Astrocyte of the cerebellum (primary cell): ENCODE results near the gene PRKN.

Experiments
- DNase-seq: peaks from one replicate; pipeline ENCODE4 v3.0.0-alpha.2; 2011; ENCODE audit warnings: low read depth
- H3K4me3 ChIP-seq: 2 replicates; pipeline ENCODE4 v1.5.1; 2011; ENCODE audit warnings: mild to moderate bottlenecking, low read depth, low read length, moderate library complexity
- CTCF ChIP-seq: IDR thresholded peaks from 2 replicates; pipeline ENCODE4 v1.5.1; 2012; ENCODE audit warnings: low read length, low read depth, moderate library complexity, mild to moderate bottlenecking; ENCODE audit errors: missing control alignments
- in situ Hi-C: cut with HindIII; loops from 2 replicates; pipeline ENCODE4 v1.10.0; 2017; ENCODE audit warnings: low sequenced_read_pairs

The PRKN gene

DNA sequence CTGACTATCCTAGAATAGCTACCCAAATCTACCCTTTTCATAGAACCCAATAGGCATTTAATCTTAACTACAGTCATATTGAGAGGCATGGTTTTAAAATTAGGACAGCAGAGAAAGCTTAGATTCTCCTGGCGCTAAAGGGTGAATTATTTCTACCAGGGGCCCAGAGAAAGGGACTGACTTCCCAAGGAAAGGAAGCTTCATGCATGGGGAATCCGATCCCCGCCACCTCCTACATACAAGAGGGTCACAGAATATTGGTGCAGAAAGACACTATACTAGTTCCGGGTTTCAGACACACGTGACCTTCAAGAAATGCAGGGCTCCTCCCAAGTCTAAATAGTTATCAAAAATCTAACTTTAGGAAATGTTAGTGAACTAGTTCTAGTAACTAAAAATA lies 130.9 kb downstream of the PRKN start:
- no peak for DNase-seq
- in situ Hi-C loops = no loop called here
- no peak overlapping the region for H3K4me3 ChIP-seq
- TF ChIP-seq CTCF = no peak

- TF ChIP-seq CTCF = no peak
- DNase-seq = no peak
- no peak overlapping the region for H3K4me3 ChIP-seq
- in situ Hi-C loops = loop anchor here (5.0 kb wide), 2 partner anchors 34 to 51 kb away; no protein-coding TSS in a partner anchor
These were observed 136.0 kb downstream of the PRKN start for GRCh38 chr6:162591517-162591916.

- no peak for DNase-seq
- H3K4me3 ChIP-seq = no peak overlapping the region
- no peak for TF ChIP-seq CTCF
- in situ Hi-C loops = no loop called here
These were observed 145.4 kb downstream of the PRKN start for GRCh38 chr6:162581988-162582780.

DNA sequence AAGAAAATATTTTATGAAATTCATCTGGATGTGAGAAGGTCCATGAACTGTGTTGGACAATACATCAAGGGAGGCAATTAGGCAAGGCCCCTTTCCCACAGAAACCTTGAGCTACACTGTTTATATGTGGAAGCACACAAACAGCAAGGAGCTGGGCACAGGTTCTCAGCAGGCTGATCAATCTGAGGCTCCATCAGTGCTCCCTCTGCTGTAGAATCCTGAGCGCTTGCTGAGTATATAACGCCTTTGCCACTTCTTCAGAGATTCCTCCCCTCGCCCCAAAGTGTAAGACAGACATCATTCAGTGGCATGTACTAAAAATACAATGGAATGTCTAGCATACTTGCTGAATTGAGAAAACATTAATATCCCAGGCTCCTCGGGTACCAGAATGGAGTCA lies 146.9 kb downstream of the PRKN start:
- TF ChIP-seq CTCF = no peak
- H3K4me3 ChIP-seq = no peak overlapping the region
- no peak for DNase-seq
- in situ Hi-C loops = no loop called here

GRCh38 chr6:162576016-162576415 lies 151.6 kb downstream of the PRKN start:
- H3K4me3 ChIP-seq = no peak overlapping the region
- no peak for DNase-seq
- TF ChIP-seq CTCF = no peak
- in situ Hi-C loops = no loop called here

- no peak for TF ChIP-seq CTCF
- no peak overlapping the region for H3K4me3 ChIP-seq
- DNase-seq = no peak
- in situ Hi-C loops = no loop called here
These were observed 155.3 kb downstream of the PRKN start for GRCh38 chr6:162572240-162572639.
